WTC11 (cell line): ENCODE results near the gene PRRT1. TPM values are rescaled to one million over a fixed set of nuclear protein-coding genes. Genes with fewer than 3 reads are reported as not detected.

Source experiments
- ATAC-seq: fragments of 200-7000 bp; cut with Tn5 transposase; 2 replicates; pipeline ENCODE4 v1.10.0; 2021; ENCODE audit warnings: mild to moderate bottlenecking, moderate library complexity
- CTCF ChIA-PET: fragments of 300-600 bp; sonication (Branson Sonifier 250); formaldehyde crosslinking; loops from one replicate; lab custom pipeline; 2021; ENCODE audit warnings: antibody characterized with exemption; lab: Charles Lee
- POLR2A ChIA-PET: fragments of 350-600 bp; sonication (Branson Sonifier 250); formaldehyde crosslinking; loops from one replicate; lab custom pipeline; 2021; ENCODE audit warnings: antibody characterized with exemption; lab: Charles Lee
- DNase-seq: peaks from one replicate; pipeline ENCODE4 v3.0.0; 2021; ENCODE audit warnings: low spot score
- H3K27ac Mint-ChIP-seq: 2 replicates; pipeline ENCODE4 v1.8.0; 2021; ENCODE audit warnings: mixed read lengths
- H3K27me3 Mint-ChIP-seq: 2 replicates; pipeline ENCODE4 v1.8.0; 2021; ENCODE audit warnings: low read depth, mild to moderate bottlenecking, moderate library complexity, mixed read lengths
- H3K36me3 Mint-ChIP-seq: 2 replicates; pipeline ENCODE4 v1.8.0; 2021; ENCODE audit warnings: mixed read lengths
- H3K4me1 Mint-ChIP-seq: 2 replicates; pipeline ENCODE4 v1.8.0; 2022; ENCODE audit warnings: mixed read lengths
- H3K4me3 Mint-ChIP-seq: 2 replicates; pipeline ENCODE4 v1.8.0; 2021; ENCODE audit warnings: mild to moderate bottlenecking, moderate library complexity, mixed read lengths
- H3K9me3 Mint-ChIP-seq: 2 replicates; pipeline ENCODE4 v1.8.0; 2021; ENCODE audit warnings: mixed read lengths
- CREB1 ChIP-seq: sonication (generic); formaldehyde crosslinking; IDR thresholded peaks from 2 replicates; pipeline ENCODE4 v1.8.0; 2023; ENCODE audit warnings: mild to moderate bottlenecking, missing genetic modification reagents
- ELF4 ChIP-seq: sonication (generic); formaldehyde crosslinking; IDR thresholded peaks from 2 replicates; pipeline ENCODE4 v1.8.1; 2022; ENCODE audit warnings: low read depth, mild to moderate bottlenecking, moderate library complexity, missing genetic modification reagents
- ESRRA ChIP-seq: sonication (generic); formaldehyde crosslinking; IDR thresholded peaks from 2 replicates; pipeline ENCODE4 v1.8.1; 2022; ENCODE audit warnings: mild to moderate bottlenecking, missing genetic modification reagents, borderline replicate concordance
- GABPB1 ChIP-seq: sonication (generic); formaldehyde crosslinking; IDR thresholded peaks from 2 replicates; pipeline ENCODE4 v1.8.1; 2023; ENCODE audit warnings: mild to moderate bottlenecking, missing genetic modification reagents
- TEAD1 ChIP-seq: sonication (generic); formaldehyde crosslinking; IDR thresholded peaks from 2 replicates; pipeline ENCODE4 v1.8.0; 2022; ENCODE audit warnings: mild to moderate bottlenecking, missing genetic modification reagents
- ZNF121 ChIP-seq: sonication (generic); formaldehyde crosslinking; IDR thresholded peaks from 2 replicates; pipeline ENCODE4 v1.8.0; 2023; ENCODE audit warnings: missing genetic modification reagents
- ZNF219 ChIP-seq: sonication (generic); formaldehyde crosslinking; IDR thresholded peaks from 2 replicates; pipeline ENCODE4 v1.8.0; 2023; ENCODE audit warnings: missing genetic modification reagents, mild to moderate bottlenecking, borderline replicate concordance
- ZNF232 ChIP-seq: sonication (generic); formaldehyde crosslinking; IDR thresholded peaks from 2 replicates; pipeline ENCODE4 v1.8.0; 2022; ENCODE audit warnings: mild to moderate bottlenecking, missing genetic modification reagents
- ZNF317 ChIP-seq: sonication (generic); formaldehyde crosslinking; IDR thresholded peaks from 2 replicates; pipeline ENCODE4 v1.8.1; 2023; ENCODE audit warnings: low read depth, mild to moderate bottlenecking, moderate library complexity, missing genetic modification reagents, borderline replicate concordance
- total RNA-seq: library from RNA; stranded (reverse); gene quantifications from 3 replicates; pipeline ENCODE4 v1.2.3, GENCODE V29; 2021
- TF ChIP-seq, protein P1 (sequence below): sonication (generic); formaldehyde crosslinking; IDR thresholded peaks from 2 replicates; pipeline ENCODE4 v1.8.1; 2022; ENCODE audit warnings: mild to moderate bottlenecking, moderate library complexity, missing genetic modification reagents
- TF ChIP-seq, protein P2 (sequence below): sonication (generic); formaldehyde crosslinking; IDR thresholded peaks from 2 replicates; pipeline ENCODE4 v1.8.1; 2023; ENCODE audit warnings: mild to moderate bottlenecking, missing genetic modification reagents
- TF ChIP-seq, protein P3 (sequence below): sonication (generic); formaldehyde crosslinking; IDR thresholded peaks from 2 replicates; pipeline ENCODE4 v1.8.1; 2022; ENCODE audit warnings: low read depth, mild to moderate bottlenecking, moderate library complexity, missing genetic modification reagents, borderline replicate concordance
- TF ChIP-seq, protein P4 (sequence below): sonication (generic); formaldehyde crosslinking; IDR thresholded peaks from 2 replicates; pipeline ENCODE4 v1.8.0; 2022; ENCODE audit warnings: mild to moderate bottlenecking, missing genetic modification reagents
- TF ChIP-seq, protein P5 (sequence below): fragments of 250-450 bp; sonication (Bioruptor Pico); IDR thresholded peaks from 2 replicates; pipeline ENCODE4 v2.1.2; 2022; ENCODE audit warnings: mild to moderate bottlenecking, moderate library complexity
- TF ChIP-seq, protein P6 (sequence below): sonication (generic); formaldehyde crosslinking; IDR thresholded peaks from 2 replicates; pipeline ENCODE4 v1.8.0; 2022; ENCODE audit warnings: missing genetic modification reagents
- TF ChIP-seq, protein P7 (sequence below): fragments of 250-450 bp; sonication (Bioruptor Pico); IDR thresholded peaks from 2 replicates; pipeline ENCODE4 v1.9.0; 2021; ENCODE audit warnings: mild to moderate bottlenecking
- TF ChIP-seq, protein P8 (sequence below): sonication (generic); formaldehyde crosslinking; IDR thresholded peaks from 2 replicates; pipeline ENCODE4 v1.8.1; 2023; ENCODE audit warnings: mild to moderate bottlenecking, missing genetic modification reagents, borderline replicate concordance

PRRT1 gene
- total RNA-seq, 1 experiment from 2014 or later = 1.6 TPM

DNA sequence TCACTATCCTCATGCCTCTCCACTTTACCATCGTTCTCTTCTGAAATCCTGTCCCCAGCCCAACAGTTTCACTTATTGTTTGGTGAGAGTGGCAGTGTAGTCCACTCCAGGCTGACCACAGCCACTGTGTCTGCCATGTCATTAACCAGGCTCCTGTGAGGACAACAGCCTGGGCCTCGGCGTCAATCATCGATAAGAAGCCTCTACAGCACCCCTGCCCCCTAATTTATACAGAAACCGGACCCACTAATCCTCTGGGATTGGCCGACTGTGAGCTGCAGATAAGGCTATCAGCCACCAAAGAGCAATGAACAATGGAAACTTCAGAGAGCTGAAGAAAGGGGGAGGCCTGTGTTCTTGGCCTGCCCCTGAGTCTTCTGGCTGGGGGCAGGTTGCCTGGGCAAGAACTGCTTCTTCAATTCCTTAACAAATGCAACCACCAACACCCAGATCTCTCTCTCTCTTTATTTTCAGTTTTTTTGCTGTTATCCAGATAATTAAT lies 16.1 kb upstream of the PRRT1 start:
- DNase-seq = no peak
- H3K36me3 Mint-ChIP-seq = peaks cover 36% of the 10 kb centered on the region
- TF ChIP-seq ELF4 (no peak), TEAD1 (CRISPR knock-in tag) (no peak), CREB1 (CRISPR knock-in tag) (no peak), ZNF232 (CRISPR knock-in tag) (no peak)
- TF ChIP-seq, protein P1, sequence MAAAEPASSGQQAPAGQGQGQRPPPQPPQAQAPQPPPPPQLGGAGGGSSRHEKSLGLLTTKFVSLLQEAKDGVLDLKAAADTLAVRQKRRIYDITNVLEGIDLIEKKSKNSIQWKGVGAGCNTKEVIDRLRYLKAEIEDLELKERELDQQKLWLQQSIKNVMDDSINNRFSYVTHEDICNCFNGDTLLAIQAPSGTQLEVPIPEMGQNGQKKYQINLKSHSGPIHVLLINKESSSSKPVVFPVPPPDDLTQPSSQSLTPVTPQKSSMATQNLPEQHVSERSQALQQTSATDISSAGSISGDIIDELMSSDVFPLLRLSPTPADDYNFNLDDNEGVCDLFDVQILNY = no peak
- TF ChIP-seq, protein P2, sequence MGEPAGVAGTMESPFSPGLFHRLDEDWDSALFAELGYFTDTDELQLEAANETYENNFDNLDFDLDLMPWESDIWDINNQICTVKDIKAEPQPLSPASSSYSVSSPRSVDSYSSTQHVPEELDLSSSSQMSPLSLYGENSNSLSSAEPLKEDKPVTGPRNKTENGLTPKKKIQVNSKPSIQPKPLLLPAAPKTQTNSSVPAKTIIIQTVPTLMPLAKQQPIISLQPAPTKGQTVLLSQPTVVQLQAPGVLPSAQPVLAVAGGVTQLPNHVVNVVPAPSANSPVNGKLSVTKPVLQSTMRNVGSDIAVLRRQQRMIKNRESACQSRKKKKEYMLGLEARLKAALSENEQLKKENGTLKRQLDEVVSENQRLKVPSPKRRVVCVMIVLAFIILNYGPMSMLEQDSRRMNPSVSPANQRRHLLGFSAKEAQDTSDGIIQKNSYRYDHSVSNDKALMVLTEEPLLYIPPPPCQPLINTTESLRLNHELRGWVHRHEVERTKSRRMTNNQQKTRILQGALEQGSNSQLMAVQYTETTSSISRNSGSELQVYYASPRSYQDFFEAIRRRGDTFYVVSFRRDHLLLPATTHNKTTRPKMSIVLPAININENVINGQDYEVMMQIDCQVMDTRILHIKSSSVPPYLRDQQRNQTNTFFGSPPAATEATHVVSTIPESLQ = no peak
- TF ChIP-seq, protein P3, sequence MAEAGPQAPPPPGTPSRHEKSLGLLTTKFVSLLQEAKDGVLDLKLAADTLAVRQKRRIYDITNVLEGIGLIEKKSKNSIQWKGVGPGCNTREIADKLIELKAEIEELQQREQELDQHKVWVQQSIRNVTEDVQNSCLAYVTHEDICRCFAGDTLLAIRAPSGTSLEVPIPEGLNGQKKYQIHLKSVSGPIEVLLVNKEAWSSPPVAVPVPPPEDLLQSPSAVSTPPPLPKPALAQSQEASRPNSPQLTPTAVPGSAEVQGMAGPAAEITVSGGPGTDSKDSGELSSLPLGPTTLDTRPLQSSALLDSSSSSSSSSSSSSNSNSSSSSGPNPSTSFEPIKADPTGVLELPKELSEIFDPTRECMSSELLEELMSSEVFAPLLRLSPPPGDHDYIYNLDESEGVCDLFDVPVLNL (CRISPR knock-in tag) = no peak
- TF ChIP-seq, protein P4, sequence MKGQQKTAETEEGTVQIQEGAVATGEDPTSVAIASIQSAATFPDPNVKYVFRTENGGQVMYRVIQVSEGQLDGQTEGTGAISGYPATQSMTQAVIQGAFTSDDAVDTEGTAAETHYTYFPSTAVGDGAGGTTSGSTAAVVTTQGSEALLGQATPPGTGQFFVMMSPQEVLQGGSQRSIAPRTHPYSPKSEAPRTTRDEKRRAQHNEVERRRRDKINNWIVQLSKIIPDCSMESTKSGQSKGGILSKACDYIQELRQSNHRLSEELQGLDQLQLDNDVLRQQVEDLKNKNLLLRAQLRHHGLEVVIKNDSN (CRISPR knock-in tag) = no peak
- TF ChIP-seq, protein P5, sequence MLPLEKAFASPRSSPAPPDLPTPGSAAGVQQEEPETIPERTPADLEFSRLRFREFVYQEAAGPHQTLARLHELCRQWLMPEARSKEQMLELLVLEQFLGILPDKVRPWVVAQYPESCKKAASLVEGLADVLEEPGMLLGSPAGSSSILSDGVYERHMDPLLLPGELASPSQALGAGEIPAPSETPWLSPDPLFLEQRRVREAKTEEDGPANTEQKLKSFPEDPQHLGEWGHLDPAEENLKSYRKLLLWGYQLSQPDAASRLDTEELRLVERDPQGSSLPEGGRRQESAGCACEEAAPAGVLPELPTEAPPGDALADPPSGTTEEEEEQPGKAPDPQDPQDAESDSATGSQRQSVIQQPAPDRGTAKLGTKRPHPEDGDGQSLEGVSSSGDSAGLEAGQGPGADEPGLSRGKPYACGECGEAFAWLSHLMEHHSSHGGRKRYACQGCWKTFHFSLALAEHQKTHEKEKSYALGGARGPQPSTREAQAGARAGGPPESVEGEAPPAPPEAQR = no peak
- TF ChIP-seq, protein P6, sequence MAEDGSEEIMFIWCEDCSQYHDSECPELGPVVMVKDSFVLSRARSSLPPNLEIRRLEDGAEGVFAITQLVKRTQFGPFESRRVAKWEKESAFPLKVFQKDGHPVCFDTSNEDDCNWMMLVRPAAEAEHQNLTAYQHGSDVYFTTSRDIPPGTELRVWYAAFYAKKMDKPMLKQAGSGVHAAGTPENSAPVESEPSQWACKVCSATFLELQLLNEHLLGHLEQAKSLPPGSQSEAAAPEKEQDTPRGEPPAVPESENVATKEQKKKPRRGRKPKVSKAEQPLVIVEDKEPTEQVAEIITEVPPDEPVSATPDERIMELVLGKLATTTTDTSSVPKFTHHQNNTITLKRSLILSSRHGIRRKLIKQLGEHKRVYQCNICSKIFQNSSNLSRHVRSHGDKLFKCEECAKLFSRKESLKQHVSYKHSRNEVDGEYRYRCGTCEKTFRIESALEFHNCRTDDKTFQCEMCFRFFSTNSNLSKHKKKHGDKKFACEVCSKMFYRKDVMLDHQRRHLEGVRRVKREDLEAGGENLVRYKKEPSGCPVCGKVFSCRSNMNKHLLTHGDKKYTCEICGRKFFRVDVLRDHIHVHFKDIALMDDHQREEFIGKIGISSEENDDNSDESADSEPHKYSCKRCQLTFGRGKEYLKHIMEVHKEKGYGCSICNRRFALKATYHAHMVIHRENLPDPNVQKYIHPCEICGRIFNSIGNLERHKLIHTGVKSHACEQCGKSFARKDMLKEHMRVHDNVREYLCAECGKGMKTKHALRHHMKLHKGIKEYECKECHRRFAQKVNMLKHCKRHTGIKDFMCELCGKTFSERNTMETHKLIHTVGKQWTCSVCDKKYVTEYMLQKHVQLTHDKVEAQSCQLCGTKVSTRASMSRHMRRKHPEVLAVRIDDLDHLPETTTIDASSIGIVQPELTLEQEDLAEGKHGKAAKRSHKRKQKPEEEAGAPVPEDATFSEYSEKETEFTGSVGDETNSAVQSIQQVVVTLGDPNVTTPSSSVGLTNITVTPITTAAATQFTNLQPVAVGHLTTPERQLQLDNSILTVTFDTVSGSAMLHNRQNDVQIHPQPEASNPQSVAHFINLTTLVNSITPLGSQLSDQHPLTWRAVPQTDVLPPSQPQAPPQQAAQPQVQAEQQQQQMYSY = no peak
- H3K27ac Mint-ChIP-seq = peak overlapping the region; percentile 63
- no peaks in the 10 kb centered on the region for H3K27me3 Mint-ChIP-seq
- H3K9me3 Mint-ChIP-seq = no peaks in the 10 kb centered on the region
- POLR2A ChIA-PET = interaction anchor here (3.1 kb wide), 1 partner anchor 9 kb away, joined by 15 read pairs; no protein-coding TSS in a partner anchor
- peaks cover 11% of the 10 kb centered on the region for H3K4me1 Mint-ChIP-seq
- ATAC-seq = no peak
- CTCF ChIA-PET = interaction anchor here (1.0 to 5.1 kb wide), 10 partner anchors 8 to 120 kb away, joined by 3 to 47 read pairs (median 12); partner anchors contain the start of genes AGPAT1, ATF6B, FKBPL and GPSM3
- no peak overlapping the region for H3K4me3 Mint-ChIP-seq

DNA sequence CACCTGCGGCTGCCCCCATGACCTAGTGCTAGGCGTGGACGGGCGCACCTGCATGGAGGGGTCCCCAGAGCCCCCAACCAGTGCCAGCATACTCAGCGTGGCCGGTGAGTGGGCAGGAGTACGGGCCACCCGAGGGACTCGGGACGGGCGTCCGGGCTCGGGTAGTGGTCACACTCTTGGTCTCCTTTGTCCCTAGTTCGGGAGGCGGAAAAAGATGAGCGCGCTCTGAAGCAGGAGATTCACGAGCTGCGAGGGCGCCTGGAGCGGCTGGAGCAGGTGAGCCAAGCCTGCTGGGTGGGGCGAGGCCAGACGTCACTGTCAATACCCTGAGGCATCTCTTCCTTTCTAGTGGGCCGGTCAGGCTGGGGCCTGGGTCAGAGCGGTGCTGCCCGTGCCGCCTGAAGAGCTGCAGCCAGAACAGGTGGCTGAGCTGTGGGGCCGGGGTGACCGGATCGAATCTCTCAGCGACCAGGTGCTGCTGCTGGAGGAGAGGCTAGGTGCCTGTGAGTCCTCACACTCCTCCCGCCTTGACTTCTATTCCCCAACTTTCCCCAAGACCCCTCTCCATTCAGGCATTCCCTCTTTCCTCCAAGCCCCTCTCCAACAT lies 15.5 kb upstream of the PRRT1 start:
- H3K4me1 Mint-ChIP-seq = peaks cover 11% of the 10 kb centered on the region
- DNase-seq = no peak
- no peaks in the 10 kb centered on the region for H3K9me3 Mint-ChIP-seq
- peak; percentile 8 for ATAC-seq
- ChIA-PET CTCF (interaction anchor here (0.5 to 5.1 kb wide), 14 partner anchors 9 to 119 kb away, joined by 3 to 47 read pairs (median 7); partner anchors contain the start of genes AGPAT1, ATF6B, FKBPL and GPSM3), POLR2A (interaction anchor here (1.0 to 3.1 kb wide), 2 partner anchors 10 to 28 kb away, joined by 3 to 15 read pairs; no protein-coding TSS in a partner anchor)
- H3K36me3 Mint-ChIP-seq = peaks cover 41% of the 10 kb centered on the region
- peak overlapping the region; percentile 63 for H3K27ac Mint-ChIP-seq
- no peak overlapping the region for H3K4me3 Mint-ChIP-seq
- TF ChIP-seq ESRRA (no peak), ZNF121 (CRISPR knock-in tag) (no peak), ZNF317 (CRISPR knock-in tag) (no peak), GABPB1 (CRISPR knock-in tag) (no peak), ZNF219 (CRISPR knock-in tag) (no peak)
- TF ChIP-seq, protein P7, sequence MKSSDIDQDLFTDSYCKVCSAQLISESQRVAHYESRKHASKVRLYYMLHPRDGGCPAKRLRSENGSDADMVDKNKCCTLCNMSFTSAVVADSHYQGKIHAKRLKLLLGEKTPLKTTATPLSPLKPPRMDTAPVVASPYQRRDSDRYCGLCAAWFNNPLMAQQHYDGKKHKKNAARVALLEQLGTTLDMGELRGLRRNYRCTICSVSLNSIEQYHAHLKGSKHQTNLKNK = no peak
- TF ChIP-seq, protein P8, sequence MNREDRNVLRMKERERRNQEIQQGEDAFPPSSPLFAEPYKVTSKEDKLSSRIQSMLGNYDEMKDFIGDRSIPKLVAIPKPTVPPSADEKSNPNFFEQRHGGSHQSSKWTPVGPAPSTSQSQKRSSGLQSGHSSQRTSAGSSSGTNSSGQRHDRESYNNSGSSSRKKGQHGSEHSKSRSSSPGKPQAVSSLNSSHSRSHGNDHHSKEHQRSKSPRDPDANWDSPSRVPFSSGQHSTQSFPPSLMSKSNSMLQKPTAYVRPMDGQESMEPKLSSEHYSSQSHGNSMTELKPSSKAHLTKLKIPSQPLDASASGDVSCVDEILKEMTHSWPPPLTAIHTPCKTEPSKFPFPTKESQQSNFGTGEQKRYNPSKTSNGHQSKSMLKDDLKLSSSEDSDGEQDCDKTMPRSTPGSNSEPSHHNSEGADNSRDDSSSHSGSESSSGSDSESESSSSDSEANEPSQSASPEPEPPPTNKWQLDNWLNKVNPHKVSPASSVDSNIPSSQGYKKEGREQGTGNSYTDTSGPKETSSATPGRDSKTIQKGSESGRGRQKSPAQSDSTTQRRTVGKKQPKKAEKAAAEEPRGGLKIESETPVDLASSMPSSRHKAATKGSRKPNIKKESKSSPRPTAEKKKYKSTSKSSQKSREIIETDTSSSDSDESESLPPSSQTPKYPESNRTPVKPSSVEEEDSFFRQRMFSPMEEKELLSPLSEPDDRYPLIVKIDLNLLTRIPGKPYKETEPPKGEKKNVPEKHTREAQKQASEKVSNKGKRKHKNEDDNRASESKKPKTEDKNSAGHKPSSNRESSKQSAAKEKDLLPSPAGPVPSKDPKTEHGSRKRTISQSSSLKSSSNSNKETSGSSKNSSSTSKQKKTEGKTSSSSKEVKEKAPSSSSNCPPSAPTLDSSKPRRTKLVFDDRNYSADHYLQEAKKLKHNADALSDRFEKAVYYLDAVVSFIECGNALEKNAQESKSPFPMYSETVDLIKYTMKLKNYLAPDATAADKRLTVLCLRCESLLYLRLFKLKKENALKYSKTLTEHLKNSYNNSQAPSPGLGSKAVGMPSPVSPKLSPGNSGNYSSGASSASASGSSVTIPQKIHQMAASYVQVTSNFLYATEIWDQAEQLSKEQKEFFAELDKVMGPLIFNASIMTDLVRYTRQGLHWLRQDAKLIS = no peak
- H3K27me3 Mint-ChIP-seq = no peaks in the 10 kb centered on the region
